ENCODE data around the gene TMEM217.
"Not testable (repeated sequence)": the region's sequence is repeated elsewhere in the genome, so short reads cannot be mapped to it uniquely, and the experiment has no call there.

Gene TMEM217

GRCh38 chr6:37194886-37195285, 63.1 kb downstream of the TMEM217 start:
- not testable (repeated sequence) for H3K27ac ChIP-seq (ENCODE audit: low read depth, low read length); H3K9ac ChIP-seq (ENCODE audit: low read length); H3K79me1 ChIP-seq (ENCODE audit: low read length); H3K4ac ChIP-seq (ENCODE audit: low read depth, low read length); H3K36me3 ChIP-seq (ENCODE audit: control insufficient read depth in 1 of 2, insufficient read depth in 2 of 2, low read length in 2 of 2); H3K4me3 ChIP-seq (ENCODE audit: low read depth, low read length); H2BK5ac ChIP-seq (ENCODE audit: low read depth, low read length, poor library complexity); H3K18ac ChIP-seq (ENCODE audit: low read length); H4K8ac ChIP-seq (ENCODE audit: low read depth, low read length); H3K9me3 ChIP-seq (ENCODE audit: insufficient read depth, low read depth, low read length); H3K4me2 ChIP-seq (ENCODE audit: low read length); H2BK12ac ChIP-seq (ENCODE audit: low read length); H4K91ac ChIP-seq (ENCODE audit: low read depth, low read length); H3K4me1 ChIP-seq (ENCODE audit: control insufficient read depth in 1 of 2, insufficient read depth in 2 of 2, low read length in 2 of 2); H3K14ac ChIP-seq (ENCODE audit: low read length); DNase-seq; H2AK5ac ChIP-seq (ENCODE audit: low read length); H2BK120ac ChIP-seq (ENCODE audit: insufficient read depth, low read length, poor library complexity); H2AFZ ChIP-seq (ENCODE audit: insufficient read depth, low read length, poor library complexity); H4K12ac ChIP-seq (ENCODE audit: low read depth, low read length); H3K23ac ChIP-seq (ENCODE audit: low read length); H3K27me3 ChIP-seq (ENCODE audit: insufficient read depth, low read length); H3K79me2 ChIP-seq (ENCODE audit: control insufficient read depth, insufficient read depth, low read length, poor library complexity)
- no CpG with 5 or more reads among the region's 1 CpG for WGBS (ENCODE audit: extremely low coverage, insufficient coverage, insufficient read length)

GRCh38 chr6:37192666-37193065, 65.3 kb downstream of the TMEM217 start:
- Histone ChIP-seq H3K4me3 (ENCODE audit: low read depth, low read length) (no peak overlapping the region), H3K23ac (ENCODE audit: low read length) (no peak overlapping the region), H2BK12ac (ENCODE audit: low read length) (no peak overlapping the region), H2AFZ (ENCODE audit: insufficient read depth, low read length, poor library complexity) (no peak overlapping the region), H3K4me1 (ENCODE audit: control insufficient read depth in 1 of 2, insufficient read depth in 2 of 2, low read length in 2 of 2) (peaks cover 0 to 1% of the 10 kb centered on the region in 2 experiments), H4K12ac (ENCODE audit: low read depth, low read length) (no peak overlapping the region), H3K79me1 (ENCODE audit: low read length) (no peaks in the 10 kb centered on the region), H2BK5ac (ENCODE audit: low read depth, low read length, poor library complexity) (no peak overlapping the region), H2BK120ac (ENCODE audit: insufficient read depth, low read length, poor library complexity) (no peak overlapping the region), H3K4me2 (ENCODE audit: low read length) (no peak overlapping the region), H3K27me3 (ENCODE audit: insufficient read depth, low read length) (no peaks in the 10 kb centered on the region), H3K36me3 (ENCODE audit: control insufficient read depth in 1 of 2, insufficient read depth in 2 of 2, low read length in 2 of 2) (no peaks in the 10 kb centered on the region), H3K27ac (ENCODE audit: low read depth, low read length) (no peak overlapping the region), H3K14ac (ENCODE audit: low read length) (no peak overlapping the region), H3K18ac (ENCODE audit: low read length) (no peak overlapping the region), H3K9ac (ENCODE audit: low read length) (no peak overlapping the region), H3K79me2 (ENCODE audit: control insufficient read depth, insufficient read depth, low read length, poor library complexity) (no peaks in the 10 kb centered on the region), H3K4ac (ENCODE audit: low read depth, low read length) (no peak overlapping the region), H2AK5ac (ENCODE audit: low read length) (no peak overlapping the region), H3K9me3 (ENCODE audit: insufficient read depth, low read depth, low read length) (no peaks in the 10 kb centered on the region), H4K91ac (ENCODE audit: low read depth, low read length) (no peak overlapping the region), H4K8ac (ENCODE audit: low read depth, low read length) (no peak overlapping the region)
- no CpG with 5 or more reads among the region's 3 CpGs for WGBS (ENCODE audit: extremely low coverage, insufficient coverage, insufficient read length)
- DNase-seq: no peak

- Histone ChIP-seq H4K12ac (ENCODE audit: low read depth, low read length) (no peak overlapping the region), H3K9ac (ENCODE audit: low read length) (no peak overlapping the region), H2AFZ (ENCODE audit: insufficient read depth, low read length, poor library complexity) (no peak overlapping the region), H3K4me1 (ENCODE audit: control insufficient read depth in 1 of 2, insufficient read depth in 2 of 2, low read length in 2 of 2) (peaks cover 0 to 1% of the 10 kb centered on the region in 2 experiments), H3K18ac (ENCODE audit: low read length) (no peak overlapping the region), H3K27me3 (ENCODE audit: insufficient read depth, low read length) (no peaks in the 10 kb centered on the region), H3K79me1 (ENCODE audit: low read length) (no peaks in the 10 kb centered on the region), H3K23ac (ENCODE audit: low read length) (no peak overlapping the region), H3K4ac (ENCODE audit: low read depth, low read length) (no peak overlapping the region), H2AK5ac (ENCODE audit: low read length) (no peak overlapping the region), H3K4me2 (ENCODE audit: low read length) (no peak overlapping the region), H3K4me3 (ENCODE audit: low read depth, low read length) (no peak overlapping the region), H3K9me3 (ENCODE audit: insufficient read depth, low read depth, low read length) (no peaks in the 10 kb centered on the region), H3K27ac (ENCODE audit: low read depth, low read length) (no peak overlapping the region), H3K36me3 (ENCODE audit: control insufficient read depth in 1 of 2, insufficient read depth in 2 of 2, low read length in 2 of 2) (no peaks in the 10 kb centered on the region), H3K14ac (ENCODE audit: low read length) (no peak overlapping the region), H2BK12ac (ENCODE audit: low read length) (no peak overlapping the region), H2BK120ac (ENCODE audit: insufficient read depth, low read length, poor library complexity) (no peak overlapping the region), H4K8ac (ENCODE audit: low read depth, low read length) (no peak overlapping the region), H3K79me2 (ENCODE audit: control insufficient read depth, insufficient read depth, low read length, poor library complexity) (no peaks in the 10 kb centered on the region), H4K91ac (ENCODE audit: low read depth, low read length) (no peak overlapping the region), H2BK5ac (ENCODE audit: low read depth, low read length, poor library complexity) (no peak overlapping the region)
- DNase-seq: peak in 1 of 2 donors; percentile 70
- no CpG with 5 or more reads among the region's 1 CpG for WGBS (ENCODE audit: extremely low coverage, insufficient coverage, insufficient read length)
Observed at GRCh38 chr6:37190159-37190535, 67.8 kb downstream of the TMEM217 start.

DNA sequence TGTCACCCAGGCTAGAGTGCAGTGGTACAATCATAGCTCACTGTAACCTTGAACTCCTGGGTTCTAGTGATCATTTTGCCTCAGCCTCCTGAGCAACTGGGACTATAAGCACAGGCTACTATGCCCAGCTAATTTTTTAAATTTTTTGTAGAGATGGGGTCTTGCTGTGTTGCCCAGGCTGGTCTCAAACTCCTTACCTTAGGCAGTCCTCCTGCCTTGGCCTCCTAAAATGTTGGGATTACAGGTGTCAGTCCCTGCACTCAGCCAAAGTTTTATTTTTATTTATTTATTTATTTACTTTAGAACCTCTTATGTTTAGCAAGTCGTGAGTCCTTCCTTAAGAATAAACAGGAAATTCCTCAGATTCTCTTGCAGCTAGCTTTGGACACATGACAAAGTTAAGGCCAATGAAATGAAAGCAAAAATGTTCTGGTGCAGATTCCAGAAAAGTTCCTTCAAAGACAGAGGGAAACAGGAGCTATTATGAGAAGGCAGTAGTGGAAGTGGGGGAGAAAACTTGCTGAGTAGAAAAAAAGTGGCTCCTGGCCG, 68.9 kb downstream of the TMEM217 start:
- no peak overlapping the region for H4K91ac ChIP-seq (ENCODE audit: low read depth, low read length)
- no peak overlapping the region for H4K12ac ChIP-seq (ENCODE audit: low read depth, low read length)
- peak in 1 of 2 donors; percentile 79 for DNase-seq
- no peaks in the 10 kb centered on the region for H3K9me3 ChIP-seq (ENCODE audit: insufficient read depth, low read depth, low read length)
- no peaks in the 10 kb centered on the region for H3K27me3 ChIP-seq (ENCODE audit: insufficient read depth, low read length)
- H3K4me1 ChIP-seq (ENCODE audit: control insufficient read depth in 1 of 2, insufficient read depth in 2 of 2, low read length in 2 of 2): peaks cover 0 to 1% of the 10 kb centered on the region in 2 experiments
- H3K79me1 ChIP-seq (ENCODE audit: low read length): no peaks in the 10 kb centered on the region
- no peak overlapping the region for H3K4me3 ChIP-seq (ENCODE audit: low read depth, low read length)
- no peak overlapping the region for H3K27ac ChIP-seq (ENCODE audit: low read depth, low read length)
- no peak overlapping the region for H2BK12ac ChIP-seq (ENCODE audit: low read length)
- no peak overlapping the region for H3K14ac ChIP-seq (ENCODE audit: low read length)
- no peak overlapping the region for H3K18ac ChIP-seq (ENCODE audit: low read length)
- no CpG with 5 or more reads among the region's 2 CpGs for WGBS (ENCODE audit: extremely low coverage, insufficient coverage, insufficient read length)
- H2AK5ac ChIP-seq (ENCODE audit: low read length): no peak overlapping the region
- no peak overlapping the region for H2BK120ac ChIP-seq (ENCODE audit: insufficient read depth, low read length, poor library complexity)
- H4K8ac ChIP-seq (ENCODE audit: low read depth, low read length): no peak overlapping the region
- H3K4me2 ChIP-seq (ENCODE audit: low read length): no peak overlapping the region
- no peaks in the 10 kb centered on the region for H3K36me3 ChIP-seq (ENCODE audit: control insufficient read depth in 1 of 2, insufficient read depth in 2 of 2, low read length in 2 of 2)
- H3K79me2 ChIP-seq (ENCODE audit: control insufficient read depth, insufficient read depth, low read length, poor library complexity): no peaks in the 10 kb centered on the region
- no peak overlapping the region for H2AFZ ChIP-seq (ENCODE audit: insufficient read depth, low read length, poor library complexity)
- no peak overlapping the region for H3K23ac ChIP-seq (ENCODE audit: low read length)
- H2BK5ac ChIP-seq (ENCODE audit: low read depth, low read length, poor library complexity): no peak overlapping the region
- H3K9ac ChIP-seq (ENCODE audit: low read length): no peak overlapping the region
- no peak overlapping the region for H3K4ac ChIP-seq (ENCODE audit: low read depth, low read length)
